Measurements from ENCODE around the gene PTK6.

Gene PTK6

GRCh38 chr20:63521602-63522001 is 15.6 kb downstream of the PTK6 start:
- peak overlapping the region; percentile 57 for H3K4me3 ChIP-seq (replicated peaks; ENCODE audit: insufficient read depth, low read length)
- TF ChIP-seq CTCF (IDR thresholded peaks at IDR 0.05; ENCODE audit: insufficient read depth, low read length) (no peak), POLR2AphosphoS5 (IDR thresholded peaks at IDR 0.05; ENCODE audit: low read depth) (no peak), SPI1 (IDR thresholded peaks at IDR 0.05; ENCODE audit: borderline replicate concordance, low read depth) (no peak), GABPA (IDR thresholded peaks at IDR 0.05; ENCODE audit: low read depth) (no peak), REST (IDR thresholded peaks at IDR 0.05; ENCODE audit: insufficient replicate concordance, low read depth) (no peak)
- peaks cover 8% of the 10 kb centered on the region for H3K27me3 ChIP-seq (ENCODE audit: insufficient read depth, poor library complexity, severe bottlenecking)
- DNase-seq (ENCODE audit: low read depth in 1 of 2, low spot score in 1 of 2) = no peak
- peak overlapping the region; percentile 65; the same call in 1 of the 2 replicates for H3K27ac ChIP-seq (replicated peaks)

- TF ChIP-seq SPI1 (IDR thresholded peaks at IDR 0.05; ENCODE audit: borderline replicate concordance, low read depth) (no peak), POLR2AphosphoS5 (IDR thresholded peaks at IDR 0.05; ENCODE audit: low read depth) (peak; percentile 12; the same call in 1 of the 2 replicates), GABPA (IDR thresholded peaks at IDR 0.05; ENCODE audit: low read depth) (no peak)
- peaks cover 8% of the 10 kb centered on the region for H3K27me3 ChIP-seq (ENCODE audit: insufficient read depth, poor library complexity, severe bottlenecking)
- H3K4me3 ChIP-seq (replicated peaks; ENCODE audit: insufficient read depth, low read length) = peak overlapping the region; percentile 57
- H3K27ac ChIP-seq (replicated peaks) = peak overlapping the region; percentile 65
- peak; percentile 49 to 71 for DNase-seq (ENCODE audit: low read depth in 1 of 2, low spot score in 1 of 2)
These were observed 16.1 kb downstream of the PTK6 start for GRCh38 chr20:63520934-63521601.

- Histone ChIP-seq H3K27me3 (ENCODE audit: insufficient read depth, poor library complexity, severe bottlenecking) (peaks cover 8% of the 10 kb centered on the region), H3K27ac (replicated peaks) (peak within 1 kb of the TSS; percentile 65), H3K4me3 (replicated peaks; ENCODE audit: insufficient read depth, low read length) (peak within 1 kb of the TSS; percentile 57)
- TF ChIP-seq REST (IDR thresholded peaks at IDR 0.05; ENCODE audit: insufficient replicate concordance, low read depth) (no peak), POLR2AphosphoS5 (IDR thresholded peaks at IDR 0.05; ENCODE audit: low read depth) (peak; percentile 77)
- peak; percentile 48 to 67 for DNase-seq (ENCODE audit: low read depth in 1 of 2, low spot score in 1 of 2)
These were observed 16.7 kb downstream of the PTK6 start, which contains the start of gene PPDPF for GRCh38 chr20:63520504-63520933. PPDPF (plus strand) TSS chr20:63520765; CDS start chr20:63521309, 544 bp downstream.

- peaks cover 8% of the 10 kb centered on the region for H3K27me3 ChIP-seq (ENCODE audit: insufficient read depth, poor library complexity, severe bottlenecking)
- peak overlapping the region; percentile 39 for H3K4me3 ChIP-seq (replicated peaks; ENCODE audit: insufficient read depth, low read length)
- DNase-seq (ENCODE audit: low read depth in 1 of 2, low spot score in 1 of 2) = no peak
- no peak for TF ChIP-seq SPI1 (IDR thresholded peaks at IDR 0.05; ENCODE audit: borderline replicate concordance, low read depth)
- no peak for TF ChIP-seq GABPA (IDR thresholded peaks at IDR 0.05; ENCODE audit: low read depth)
- TF ChIP-seq CTCF (IDR thresholded peaks at IDR 0.05; ENCODE audit: insufficient read depth, low read length) = no peak
- no peak for TF ChIP-seq REST (IDR thresholded peaks at IDR 0.05; ENCODE audit: insufficient replicate concordance, low read depth)
- TF ChIP-seq POLR2AphosphoS5 (IDR thresholded peaks at IDR 0.05; ENCODE audit: low read depth) = no peak
- no peak overlapping the region for H3K27ac ChIP-seq (replicated peaks)
These were observed 17.3 kb downstream of the PTK6 start for GRCh38 chr20:63519668-63520503.
